Gastrocnemius medialis (tissue), 4 donors: ENCODE results near the gene HGD.

Experiments
- POLR2A ChIP-seq, 2 donors: fragments of 450-650 bp; IDR thresholded peaks; one replicate each; pipeline ENCODE4 v1.6.1; 2017; ENCODE audit warnings: antibody characterized with exemption in 2 of 2, mild to moderate bottlenecking in 2 of 2, moderate library complexity in 2 of 2
- TF ChIP-seq, protein P1 (sequence below), 5 experiments: fragments of 450-650 bp in 3 of 5; fragments of 200-600 bp in 2 of 5; sonication (generic) in 2 of 5; IDR thresholded peaks in 4 of 5; conservative IDR thresholded peaks in 1 of 5; 1 replicate in 4 of 5; 2 replicates in 1 of 5; pipeline ENCODE4 v1.5.1; 2016 to 2019; ENCODE audit warnings: antibody characterized with exemption in 5 of 5, mild to moderate bottlenecking in 3 of 5, moderate library complexity in 3 of 5

DNA sequence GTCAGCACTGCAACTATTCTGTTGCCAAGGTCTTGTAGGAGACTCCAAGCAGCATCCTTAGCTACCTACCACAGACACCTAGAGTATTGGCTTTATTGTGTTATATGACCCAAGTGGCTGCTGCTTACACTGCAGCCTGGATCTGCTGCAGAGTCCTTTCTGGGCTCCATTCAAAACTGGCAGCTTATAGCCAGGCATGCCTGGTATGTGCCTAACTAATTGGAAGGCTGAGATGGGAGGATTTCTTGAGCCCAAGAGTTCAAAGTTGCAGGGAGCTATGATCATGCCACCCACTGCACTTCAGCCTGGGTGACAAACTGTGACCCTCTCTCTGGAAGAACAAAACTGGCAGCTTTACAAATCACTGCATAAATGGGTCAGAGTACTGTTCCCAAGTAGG is 77.3 kb downstream of the HGD start:
- TF ChIP-seq, protein P1, sequence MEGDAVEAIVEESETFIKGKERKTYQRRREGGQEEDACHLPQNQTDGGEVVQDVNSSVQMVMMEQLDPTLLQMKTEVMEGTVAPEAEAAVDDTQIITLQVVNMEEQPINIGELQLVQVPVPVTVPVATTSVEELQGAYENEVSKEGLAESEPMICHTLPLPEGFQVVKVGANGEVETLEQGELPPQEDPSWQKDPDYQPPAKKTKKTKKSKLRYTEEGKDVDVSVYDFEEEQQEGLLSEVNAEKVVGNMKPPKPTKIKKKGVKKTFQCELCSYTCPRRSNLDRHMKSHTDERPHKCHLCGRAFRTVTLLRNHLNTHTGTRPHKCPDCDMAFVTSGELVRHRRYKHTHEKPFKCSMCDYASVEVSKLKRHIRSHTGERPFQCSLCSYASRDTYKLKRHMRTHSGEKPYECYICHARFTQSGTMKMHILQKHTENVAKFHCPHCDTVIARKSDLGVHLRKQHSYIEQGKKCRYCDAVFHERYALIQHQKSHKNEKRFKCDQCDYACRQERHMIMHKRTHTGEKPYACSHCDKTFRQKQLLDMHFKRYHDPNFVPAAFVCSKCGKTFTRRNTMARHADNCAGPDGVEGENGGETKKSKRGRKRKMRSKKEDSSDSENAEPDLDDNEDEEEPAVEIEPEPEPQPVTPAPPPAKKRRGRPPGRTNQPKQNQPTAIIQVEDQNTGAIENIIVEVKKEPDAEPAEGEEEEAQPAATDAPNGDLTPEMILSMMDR (IDR thresholded peaks at IDR 0.05 in 4 of 5, conservative IDR thresholded peaks at IDR 0.05 in 1 of 5) = no peak
- no peak for TF ChIP-seq POLR2A (IDR thresholded peaks at IDR 0.05)
